ENCODE measurements around the gene DIAPH1. TPM values are rescaled to one million over a fixed set of nuclear protein-coding genes. Genes with fewer than 3 reads are reported as not detected.

Gene DIAPH1
- total RNA-seq, 3 donors from 2014 or later = 53.3 to 87.7 (median 82.7) TPM

DNA sequence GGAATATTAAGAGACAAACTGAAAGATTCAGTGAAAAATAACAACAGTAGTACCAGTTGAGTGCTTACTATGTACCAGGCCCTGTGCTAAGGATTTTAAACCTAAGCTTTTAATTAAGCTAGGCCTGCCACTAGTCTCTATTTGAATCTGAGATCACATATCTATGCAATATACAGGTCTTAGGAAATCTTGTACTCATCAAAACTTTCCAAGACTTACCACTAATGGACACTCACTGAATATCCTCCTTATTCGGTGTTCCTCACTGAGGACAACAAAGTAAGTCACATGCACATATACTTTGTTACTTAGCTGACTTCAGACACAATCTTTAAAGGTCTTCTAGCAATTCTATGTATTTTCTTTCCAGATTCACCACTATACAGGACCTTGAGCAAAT, 32.6 kb downstream of the DIAPH1 start:
- no peak for ATAC-seq
- H3K4me3 ChIP-seq = no peak overlapping the region
- no peaks in the 10 kb centered on the region for H3K9me3 ChIP-seq
- no peaks in the 10 kb centered on the region for H3K36me3 ChIP-seq (ENCODE audit: low read depth)
- intact Hi-C loops (cut with DNase I, micrococcal nuclease) = no loop called here
- H3K4me1 ChIP-seq (ENCODE audit: low read depth) = no peaks in the 10 kb centered on the region
- TF ChIP-seq, protein P1, sequence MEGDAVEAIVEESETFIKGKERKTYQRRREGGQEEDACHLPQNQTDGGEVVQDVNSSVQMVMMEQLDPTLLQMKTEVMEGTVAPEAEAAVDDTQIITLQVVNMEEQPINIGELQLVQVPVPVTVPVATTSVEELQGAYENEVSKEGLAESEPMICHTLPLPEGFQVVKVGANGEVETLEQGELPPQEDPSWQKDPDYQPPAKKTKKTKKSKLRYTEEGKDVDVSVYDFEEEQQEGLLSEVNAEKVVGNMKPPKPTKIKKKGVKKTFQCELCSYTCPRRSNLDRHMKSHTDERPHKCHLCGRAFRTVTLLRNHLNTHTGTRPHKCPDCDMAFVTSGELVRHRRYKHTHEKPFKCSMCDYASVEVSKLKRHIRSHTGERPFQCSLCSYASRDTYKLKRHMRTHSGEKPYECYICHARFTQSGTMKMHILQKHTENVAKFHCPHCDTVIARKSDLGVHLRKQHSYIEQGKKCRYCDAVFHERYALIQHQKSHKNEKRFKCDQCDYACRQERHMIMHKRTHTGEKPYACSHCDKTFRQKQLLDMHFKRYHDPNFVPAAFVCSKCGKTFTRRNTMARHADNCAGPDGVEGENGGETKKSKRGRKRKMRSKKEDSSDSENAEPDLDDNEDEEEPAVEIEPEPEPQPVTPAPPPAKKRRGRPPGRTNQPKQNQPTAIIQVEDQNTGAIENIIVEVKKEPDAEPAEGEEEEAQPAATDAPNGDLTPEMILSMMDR (IDR thresholded peaks at IDR 0.05) = no peak
- DNase-seq = no peak

DNA sequence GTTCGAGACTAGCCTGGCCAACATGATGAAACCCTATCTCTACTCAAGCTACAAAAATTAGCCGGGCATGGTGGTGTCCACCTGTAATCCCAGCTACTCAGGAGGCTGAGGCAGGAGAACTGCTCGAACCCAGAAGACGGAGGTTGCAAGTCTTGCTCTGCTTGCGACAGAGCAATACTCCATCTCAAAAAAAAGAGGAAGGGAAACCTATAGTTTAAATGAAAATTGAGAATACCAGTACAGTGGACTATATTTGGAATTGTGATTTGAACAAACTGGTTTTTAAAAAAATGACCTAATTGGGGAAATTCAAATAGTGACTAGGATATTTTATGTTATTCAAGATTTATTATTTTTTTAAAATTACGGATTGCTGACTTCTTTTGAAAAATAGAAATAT, 33.2 kb downstream of the DIAPH1 start:
- H3K4me1 ChIP-seq (ENCODE audit: low read depth) = no peaks in the 10 kb centered on the region
- H3K36me3 ChIP-seq (ENCODE audit: low read depth) = no peaks in the 10 kb centered on the region

DNA sequence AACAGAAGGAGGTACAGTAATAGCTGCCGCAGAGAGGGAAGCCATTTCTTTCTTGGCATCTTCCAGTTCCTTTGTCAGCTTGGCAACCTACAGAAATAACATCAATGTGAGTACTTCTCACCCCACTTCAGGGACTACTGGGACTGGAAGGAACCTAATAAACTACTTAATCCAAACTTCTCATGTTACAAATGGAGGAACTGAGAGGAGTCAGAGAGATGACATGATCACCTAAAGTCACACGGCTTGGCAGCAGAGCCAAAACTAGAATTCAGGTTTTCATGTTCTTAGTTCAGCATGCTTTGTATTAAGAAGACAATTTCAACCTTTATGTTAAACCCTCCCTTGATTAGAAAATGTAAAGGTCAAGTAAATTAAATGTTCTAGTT, 44.7 kb downstream of the DIAPH1 start:
- Histone ChIP-seq H3K4me3 (no peak overlapping the region), H3K9me3 (no peaks in the 10 kb centered on the region), H3K36me3 (ENCODE audit: low read depth) (peaks cover 7% of the 10 kb centered on the region), H3K4me1 (ENCODE audit: low read depth) (no peaks in the 10 kb centered on the region)
- no peak for ATAC-seq
- intact Hi-C loops (cut with DNase I, micrococcal nuclease) = no loop called here
- TF ChIP-seq, protein P1 (IDR thresholded peaks at IDR 0.05) = no peak
- no peak for DNase-seq

More for the DNA sequence above, 33.2 kb downstream of the DIAPH1 start:
- intact Hi-C loops (cut with DNase I, micrococcal nuclease) = no loop called here
- DNase-seq (no peak), ATAC-seq (no peak)
- Histone ChIP-seq H3K4me3 (no peak overlapping the region), H3K9me3 (no peaks in the 10 kb centered on the region)
- TF ChIP-seq, protein P1 (IDR thresholded peaks at IDR 0.05) = no peak

DNA sequence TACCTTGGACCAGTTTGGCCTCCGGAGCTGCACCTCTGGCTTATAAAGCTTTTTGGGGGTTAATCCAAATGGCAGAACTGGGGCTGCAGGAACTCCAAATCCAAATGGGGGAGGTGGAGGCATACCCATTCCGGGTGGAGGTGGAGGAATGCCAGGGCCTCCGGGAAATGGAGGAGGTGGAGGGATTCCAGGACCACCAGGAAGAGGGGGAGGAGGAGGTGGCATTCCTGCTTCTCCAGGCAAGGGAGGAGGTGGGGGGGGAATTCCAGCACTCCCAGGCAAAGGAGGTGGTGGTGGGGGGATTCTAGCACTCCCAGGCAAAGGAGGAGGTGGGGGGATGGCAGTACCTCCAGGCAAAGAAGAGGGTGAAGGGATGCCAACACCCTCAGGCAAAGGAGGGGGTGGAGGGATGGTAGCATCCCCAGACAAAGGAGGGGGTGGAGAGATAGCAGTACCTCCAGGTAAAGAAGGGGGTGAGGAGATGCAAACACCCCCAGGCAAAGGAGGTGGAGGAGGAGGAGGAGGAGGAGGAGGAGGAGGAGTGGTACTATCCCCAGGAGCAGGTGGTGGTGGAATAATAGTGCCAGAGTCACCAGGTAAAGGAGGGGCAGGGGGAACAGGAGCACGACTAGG, 45.2 kb downstream of the DIAPH1 start:
- TF ChIP-seq, protein P1 (IDR thresholded peaks at IDR 0.05) = no peak
- Histone ChIP-seq H3K36me3 (ENCODE audit: low read depth) (peaks cover 7% of the 10 kb centered on the region), H3K4me3 (no peak overlapping the region), H3K4me1 (ENCODE audit: low read depth) (no peaks in the 10 kb centered on the region), H3K9me3 (no peaks in the 10 kb centered on the region)
- intact Hi-C loops (cut with DNase I, micrococcal nuclease) = no loop called here
- ATAC-seq = no peak
- DNase-seq = no peak

DNA sequence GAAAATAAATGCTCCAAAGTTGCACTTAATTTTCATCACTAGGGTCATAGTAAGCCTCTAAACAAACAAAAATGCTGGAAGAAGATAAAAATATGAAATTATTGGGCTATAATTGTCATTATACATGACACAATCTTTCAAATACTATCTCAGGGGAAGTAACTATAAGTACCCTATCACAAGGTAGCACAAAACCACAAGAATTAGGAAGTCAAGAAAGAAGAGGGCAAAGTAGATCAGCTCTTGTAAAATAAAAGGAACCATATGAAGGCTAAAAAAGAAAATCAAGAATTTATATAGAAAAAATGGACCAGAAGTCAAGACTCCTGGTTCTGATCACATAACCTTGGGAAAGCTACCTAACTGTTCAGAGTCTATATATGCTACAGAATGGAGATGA, 48.1 kb downstream of the DIAPH1 start:
- H3K4me1 ChIP-seq (ENCODE audit: low read depth) = no peaks in the 10 kb centered on the region
- DNase-seq (no peak), ATAC-seq (no peak)
- H3K36me3 ChIP-seq (ENCODE audit: low read depth) = peaks cover 7% of the 10 kb centered on the region
- H3K9me3 ChIP-seq = no peaks in the 10 kb centered on the region
- no peak overlapping the region for H3K4me3 ChIP-seq
- intact Hi-C loops (cut with DNase I, micrococcal nuclease) = no loop called here
- TF ChIP-seq, protein P1 (IDR thresholded peaks at IDR 0.05) = no peak
